Measurements from ENCODE around the gene FAM174B.

Gene FAM174B

DNA sequence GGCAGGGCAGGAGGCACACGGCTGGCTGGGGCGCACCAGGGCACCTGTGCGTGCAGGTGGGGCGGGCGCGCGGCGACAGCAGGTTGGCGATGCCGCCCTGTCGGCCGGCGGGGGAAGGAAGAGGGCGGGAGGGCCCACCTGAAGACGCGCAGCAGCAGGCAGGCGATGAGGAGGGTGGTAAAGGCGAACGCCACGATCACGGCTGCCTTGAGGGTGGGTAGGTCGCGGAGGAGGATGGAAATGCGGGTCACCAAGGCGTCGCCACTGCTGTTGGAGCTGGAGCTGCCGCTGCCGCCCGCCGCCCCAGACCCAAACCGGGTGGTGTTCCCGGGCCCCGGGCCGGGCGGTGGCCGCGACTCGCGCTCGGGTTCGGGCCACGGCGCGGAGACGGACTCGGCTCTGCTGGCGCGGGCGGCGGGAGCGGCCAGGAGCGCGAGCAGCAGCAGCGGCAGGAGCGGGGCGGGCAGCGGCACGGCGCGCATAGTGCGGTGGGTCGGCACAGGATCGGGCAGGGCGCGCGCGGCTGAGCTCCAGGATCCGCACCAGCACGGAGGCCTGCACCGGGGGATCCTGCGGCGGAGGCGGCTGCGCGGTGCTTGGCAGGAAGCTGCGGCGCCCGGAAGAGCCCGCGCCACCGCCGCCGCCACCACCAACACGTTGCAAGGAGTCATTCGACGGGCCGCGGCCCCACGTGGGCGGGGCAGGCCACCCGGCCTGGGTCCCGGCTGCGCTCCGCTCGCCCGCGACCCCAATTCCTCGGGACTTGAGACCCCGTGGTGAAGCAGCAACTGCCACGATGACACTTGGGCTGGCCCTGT, at the start of gene FAM174B:
Gene FAM174B (minus strand): TSS at position 598 of the 818 bp plus-strand sequence.
- Histone ChIP-seq H3K9me3 (ENCODE audit: low read depth, low read length) (no peaks in the 10 kb centered on the region), H3K27ac (no peak within 1 kb of the TSS), H3K9ac (ENCODE audit: insufficient read length) (peak within 1 kb of the TSS; percentile 47), H3K36me3 (ENCODE audit: insufficient read depth, low read length) (no peaks in the 10 kb centered on the region), H3K4me3 (peak within 1 kb of the TSS; percentile 77)
- TF ChIP-seq POLR2AphosphoS5 (IDR thresholded peaks at IDR 0.05; ENCODE audit: borderline replicate concordance, low read depth, low read length) (no peak), FOXP2 (optimal IDR thresholded peaks at IDR 0.05; ENCODE audit: control extremely low read depth, extremely low read length, insufficient read depth) (no peak), EZH2 (IDR thresholded peaks at IDR 0.05) (no peak)
- no peak for DNase-seq (ENCODE audit: low read depth, low spot score)

DNA sequence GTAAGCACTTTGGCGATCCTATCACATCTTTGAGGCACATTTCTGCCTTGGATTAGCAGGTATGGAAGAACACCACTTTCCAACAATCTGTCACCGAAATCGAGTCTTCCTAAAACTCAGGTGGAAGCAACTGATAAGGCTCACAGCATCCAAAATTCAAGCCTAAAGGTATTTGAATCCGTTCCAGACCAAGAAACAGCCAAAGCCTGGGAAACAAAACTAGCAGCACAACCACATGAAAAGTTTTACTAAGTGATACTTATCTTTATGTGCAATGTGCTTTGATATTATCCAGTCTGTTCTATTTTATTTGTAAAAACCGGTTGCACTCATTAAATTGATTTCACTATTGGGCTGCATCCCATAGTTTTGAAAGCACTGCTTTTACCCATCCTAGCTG, 40.5 kb upstream of the FAM174B start:
- Histone ChIP-seq H3K9me3 (ENCODE audit: low read depth, low read length) (no peaks in the 10 kb centered on the region), H3K36me3 (ENCODE audit: insufficient read depth, low read length) (no peaks in the 10 kb centered on the region), H3K27ac (no peak overlapping the region), H3K9ac (ENCODE audit: insufficient read length) (no peak overlapping the region), H3K4me3 (no peak overlapping the region)
- TF ChIP-seq FOXP2 (optimal IDR thresholded peaks at IDR 0.05; ENCODE audit: control extremely low read depth, extremely low read length, insufficient read depth) (no peak), EZH2 (IDR thresholded peaks at IDR 0.05) (no peak), POLR2AphosphoS5 (IDR thresholded peaks at IDR 0.05; ENCODE audit: borderline replicate concordance, low read depth, low read length) (no peak)
- DNase-seq (ENCODE audit: low read depth, low spot score), result no peak

DNA sequence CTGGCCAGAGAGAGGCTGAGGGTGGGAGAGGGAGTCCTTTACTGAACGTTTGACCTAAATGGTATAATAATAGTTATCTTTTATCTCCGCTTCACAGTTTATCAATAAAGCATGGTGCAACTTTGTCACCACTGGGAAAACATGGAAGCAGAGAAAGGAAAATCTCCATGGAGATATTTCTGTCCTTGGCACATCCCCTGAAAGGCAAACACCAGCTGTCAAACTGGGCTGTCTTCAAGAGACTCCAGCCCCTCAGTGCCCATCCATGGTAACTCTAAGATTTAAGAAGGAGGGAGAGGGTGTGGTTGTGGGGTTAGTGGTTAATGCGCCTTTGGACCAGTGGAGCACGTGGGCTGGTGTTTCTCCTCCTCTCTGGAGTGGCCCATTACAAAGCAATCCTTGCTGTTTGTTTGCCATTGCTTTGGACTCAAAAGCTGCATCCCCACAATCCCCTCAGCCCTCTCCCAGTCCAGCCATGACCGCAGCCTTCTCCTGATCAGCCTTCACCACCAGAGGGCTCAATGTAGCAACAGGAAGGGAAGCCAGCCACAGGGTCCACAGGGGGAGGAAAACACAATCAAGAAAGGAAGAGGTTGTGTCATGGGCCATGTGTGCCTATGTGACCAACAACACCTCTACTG, 38.2 kb upstream of the FAM174B start:
- Histone ChIP-seq H3K9ac (ENCODE audit: insufficient read length) (no peak overlapping the region), H3K36me3 (ENCODE audit: insufficient read depth, low read length) (no peaks in the 10 kb centered on the region), H3K27ac (no peak overlapping the region), H3K4me3 (no peak overlapping the region), H3K9me3 (ENCODE audit: low read depth, low read length) (no peaks in the 10 kb centered on the region; the same call in 1 of the 2 replicates)
- TF ChIP-seq FOXP2 (optimal IDR thresholded peaks at IDR 0.05; ENCODE audit: control extremely low read depth, extremely low read length, insufficient read depth), result no peak
- no peak for TF ChIP-seq EZH2 (IDR thresholded peaks at IDR 0.05)
- no peak for TF ChIP-seq POLR2AphosphoS5 (IDR thresholded peaks at IDR 0.05; ENCODE audit: borderline replicate concordance, low read depth, low read length)
- DNase-seq (ENCODE audit: low read depth, low spot score), result no peak

DNA sequence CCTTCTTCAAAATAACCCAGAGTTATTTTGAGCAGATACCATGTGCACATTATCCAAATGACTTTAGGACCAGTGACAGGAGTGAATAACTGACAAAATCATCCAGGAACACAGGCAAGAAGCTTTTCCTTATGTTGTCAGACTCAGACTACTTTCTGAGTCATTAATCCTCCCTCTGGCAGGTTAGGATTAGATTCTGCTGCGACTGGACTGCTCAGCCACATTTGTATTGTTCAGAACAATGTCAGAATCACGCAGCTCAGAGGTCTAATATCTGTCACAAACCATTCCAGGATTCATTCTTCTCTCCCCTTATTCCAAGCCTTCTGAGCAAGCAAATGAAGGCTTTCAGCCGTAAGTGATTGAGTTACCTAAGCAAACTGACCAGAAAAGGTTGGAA, 34.8 kb upstream of the FAM174B start:
- Histone ChIP-seq H3K4me3 (no peak overlapping the region), H3K9ac (ENCODE audit: insufficient read length) (no peak overlapping the region), H3K36me3 (ENCODE audit: insufficient read depth, low read length) (no peaks in the 10 kb centered on the region), H3K27ac (no peak overlapping the region), H3K9me3 (ENCODE audit: low read depth, low read length) (no peaks in the 10 kb centered on the region; the same call in 1 of the 2 replicates)
- no peak for DNase-seq (ENCODE audit: low read depth, low spot score)
- no peak for TF ChIP-seq FOXP2 (optimal IDR thresholded peaks at IDR 0.05; ENCODE audit: control extremely low read depth, extremely low read length, insufficient read depth)
- no peak for TF ChIP-seq POLR2AphosphoS5 (IDR thresholded peaks at IDR 0.05; ENCODE audit: borderline replicate concordance, low read depth, low read length)
- no peak for TF ChIP-seq EZH2 (IDR thresholded peaks at IDR 0.05)

DNA sequence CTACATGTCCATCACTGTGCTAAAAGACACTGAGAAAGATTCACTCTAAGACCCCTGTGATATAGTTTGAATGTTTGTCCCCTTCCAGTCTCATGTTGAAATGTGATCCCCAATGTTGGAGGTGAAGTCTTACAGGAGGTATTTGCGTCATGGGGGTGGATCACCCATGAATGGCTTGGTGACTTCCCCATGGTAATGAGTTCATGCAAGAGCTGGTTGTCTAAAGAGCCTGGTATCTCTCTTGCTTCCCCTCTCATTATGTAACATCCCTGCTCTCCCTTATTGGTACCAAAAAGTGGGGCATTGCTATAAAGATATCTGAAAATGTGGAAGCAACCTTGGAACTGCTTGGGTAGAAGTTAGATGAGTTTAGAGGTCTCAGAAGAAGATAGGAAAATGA, 32.2 kb upstream of the FAM174B start:
- DNase-seq (ENCODE audit: low read depth, low spot score), result no peak
- H3K9ac ChIP-seq (ENCODE audit: insufficient read length), result no peak overlapping the region

DNA sequence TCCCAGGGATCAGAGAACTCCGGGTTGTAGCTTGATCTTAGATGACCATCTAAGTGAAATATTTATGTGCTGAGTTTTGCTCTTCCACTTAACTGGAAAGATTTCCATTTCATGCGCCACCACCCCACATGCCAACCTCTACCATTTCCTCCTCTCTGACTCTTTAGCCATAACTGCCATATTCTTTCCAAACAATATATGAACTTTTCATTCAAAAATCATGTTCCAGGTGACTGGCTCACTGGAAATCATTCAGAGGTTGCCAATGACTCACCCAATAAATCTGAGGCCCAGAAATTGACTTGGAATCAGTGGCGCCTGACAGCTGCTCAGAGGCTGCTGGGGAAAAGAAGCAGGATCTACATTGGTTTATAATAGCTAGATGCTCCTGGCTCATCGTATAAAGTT, 31.6 kb upstream of the FAM174B start:
- DNase-seq (ENCODE audit: low read depth, low spot score), result no peak
- Histone ChIP-seq H3K36me3 (ENCODE audit: insufficient read depth, low read length) (no peaks in the 10 kb centered on the region), H3K9me3 (ENCODE audit: low read depth, low read length) (no peaks in the 10 kb centered on the region; the same call in 1 of the 2 replicates), H3K27ac (no peak overlapping the region), H3K4me3 (no peak overlapping the region), H3K9ac (ENCODE audit: insufficient read length) (no peak overlapping the region)
- TF ChIP-seq FOXP2 (optimal IDR thresholded peaks at IDR 0.05; ENCODE audit: control extremely low read depth, extremely low read length, insufficient read depth), result no peak
- no peak for TF ChIP-seq EZH2 (IDR thresholded peaks at IDR 0.05)
- no peak for TF ChIP-seq POLR2AphosphoS5 (IDR thresholded peaks at IDR 0.05; ENCODE audit: borderline replicate concordance, low read depth, low read length)

More for the DNA sequence above, 32.2 kb upstream of the FAM174B start:
- Histone ChIP-seq H3K4me3 (no peak overlapping the region), H3K9me3 (ENCODE audit: low read depth, low read length) (no peaks in the 10 kb centered on the region; the same call in 1 of the 2 replicates), H3K36me3 (ENCODE audit: insufficient read depth, low read length) (no peaks in the 10 kb centered on the region), H3K27ac (no peak overlapping the region)
- TF ChIP-seq EZH2 (IDR thresholded peaks at IDR 0.05) (no peak), POLR2AphosphoS5 (IDR thresholded peaks at IDR 0.05; ENCODE audit: borderline replicate concordance, low read depth, low read length) (no peak), FOXP2 (optimal IDR thresholded peaks at IDR 0.05; ENCODE audit: control extremely low read depth, extremely low read length, insufficient read depth) (no peak)

DNA sequence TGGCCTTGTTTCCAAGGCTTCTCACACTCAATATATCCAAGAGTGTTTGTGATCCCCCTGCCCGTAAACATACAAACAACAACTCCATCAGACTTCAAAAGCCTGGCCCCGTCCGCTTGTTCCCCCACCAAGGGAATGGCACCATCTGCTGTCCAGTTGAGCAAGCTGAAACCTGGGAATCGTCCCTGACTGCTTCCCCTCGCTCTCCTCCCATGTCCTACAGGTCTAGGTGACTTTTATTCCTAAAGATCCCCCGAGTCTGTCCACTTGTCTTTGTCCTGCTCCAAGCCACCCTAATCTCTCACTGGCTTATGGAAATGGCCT, 27.9 kb upstream of the FAM174B start:
- Histone ChIP-seq H3K9ac (ENCODE audit: insufficient read length) (no peak overlapping the region), H3K27ac (no peak overlapping the region), H3K36me3 (ENCODE audit: insufficient read depth, low read length) (no peaks in the 10 kb centered on the region), H3K4me3 (no peak overlapping the region), H3K9me3 (ENCODE audit: low read depth, low read length) (no peaks in the 10 kb centered on the region)
- no peak for DNase-seq (ENCODE audit: low read depth, low spot score)
- TF ChIP-seq FOXP2 (optimal IDR thresholded peaks at IDR 0.05; ENCODE audit: control extremely low read depth, extremely low read length, insufficient read depth), result no peak
- TF ChIP-seq EZH2 (IDR thresholded peaks at IDR 0.05), result no peak
- TF ChIP-seq POLR2AphosphoS5 (IDR thresholded peaks at IDR 0.05; ENCODE audit: borderline replicate concordance, low read depth, low read length), result no peak

DNA sequence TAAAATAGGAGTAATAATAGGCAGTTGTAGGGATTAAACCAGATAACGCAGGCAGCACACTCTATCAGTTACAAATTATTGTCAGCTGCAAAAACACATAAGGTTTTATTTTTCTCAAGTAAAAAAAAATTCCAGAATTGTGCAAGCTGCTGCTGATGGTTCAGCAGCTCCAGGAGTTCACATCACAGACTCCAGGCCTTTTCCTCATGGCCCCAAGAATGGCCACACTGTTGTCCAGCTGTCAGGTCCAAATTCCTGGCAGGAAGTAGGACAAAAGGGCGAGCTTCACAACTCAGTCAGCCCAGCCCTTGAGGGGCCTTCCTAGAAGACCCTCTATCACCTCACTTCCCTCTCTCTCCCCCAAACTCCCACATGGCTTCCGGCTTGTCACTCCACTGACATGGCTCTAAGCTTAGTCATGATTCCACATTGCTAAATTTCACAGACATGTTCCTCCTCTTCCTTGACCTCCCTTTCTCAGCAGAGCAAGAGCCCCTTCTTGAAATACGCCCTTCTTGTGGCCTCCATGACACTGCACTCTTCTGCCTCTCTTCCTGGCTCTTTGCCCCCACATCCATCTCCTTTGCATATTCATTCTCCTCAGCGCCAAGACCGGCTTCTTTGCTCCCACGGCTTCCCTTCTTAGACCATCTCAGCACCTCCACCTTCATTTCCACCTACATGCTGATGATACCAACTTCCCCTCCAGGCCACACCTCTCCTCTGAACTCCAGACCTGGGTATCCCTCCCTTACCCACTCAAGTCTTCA, 27.4 kb upstream of the FAM174B start:
- no peak overlapping the region for H3K9ac ChIP-seq (ENCODE audit: insufficient read length)
- DNase-seq (ENCODE audit: low read depth, low spot score), result no peak
- no peaks in the 10 kb centered on the region for H3K36me3 ChIP-seq (ENCODE audit: insufficient read depth, low read length)
- TF ChIP-seq EZH2 (IDR thresholded peaks at IDR 0.05) (no peak), FOXP2 (optimal IDR thresholded peaks at IDR 0.05; ENCODE audit: control extremely low read depth, extremely low read length, insufficient read depth) (no peak), POLR2AphosphoS5 (IDR thresholded peaks at IDR 0.05; ENCODE audit: borderline replicate concordance, low read depth, low read length) (no peak)
- no peak overlapping the region for H3K27ac ChIP-seq
- no peaks in the 10 kb centered on the region for H3K9me3 ChIP-seq (ENCODE audit: low read depth, low read length)
- H3K4me3 ChIP-seq, result no peak overlapping the region
